ENCODE data around the gene COL18A1.

DNA sequence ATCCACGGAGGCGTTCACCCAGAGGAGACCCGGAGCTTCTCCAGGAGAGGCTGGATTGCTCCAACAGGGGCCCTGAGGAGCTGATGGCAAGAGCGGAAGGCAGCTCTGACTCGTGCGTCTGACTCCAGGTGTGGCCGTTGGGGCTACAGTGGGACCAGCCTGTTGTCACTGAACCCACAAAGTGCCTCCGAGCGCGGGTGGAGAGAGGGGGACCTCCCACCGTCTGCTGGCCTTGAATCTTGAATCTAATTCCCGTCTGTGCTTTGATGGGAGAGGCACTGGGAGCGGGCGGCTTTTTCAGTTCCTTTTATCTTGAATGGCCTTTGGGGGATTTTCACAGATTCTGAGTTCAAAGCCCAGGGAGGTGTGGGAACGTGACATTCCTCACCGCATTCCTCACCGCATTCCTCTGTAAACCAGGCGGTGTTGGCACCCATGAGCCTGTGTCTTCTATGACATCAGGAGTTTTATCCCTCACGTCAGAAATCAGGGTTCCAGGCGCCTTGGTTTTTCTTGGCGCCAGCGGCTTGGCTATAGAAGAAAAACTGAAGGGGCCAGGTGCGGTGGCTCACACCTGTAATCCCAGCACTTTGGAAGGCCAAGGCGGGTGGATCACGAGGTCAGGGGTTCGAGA, 39.2 kb upstream of the COL18A1 start:
- TF ChIP-seq, protein P1, sequence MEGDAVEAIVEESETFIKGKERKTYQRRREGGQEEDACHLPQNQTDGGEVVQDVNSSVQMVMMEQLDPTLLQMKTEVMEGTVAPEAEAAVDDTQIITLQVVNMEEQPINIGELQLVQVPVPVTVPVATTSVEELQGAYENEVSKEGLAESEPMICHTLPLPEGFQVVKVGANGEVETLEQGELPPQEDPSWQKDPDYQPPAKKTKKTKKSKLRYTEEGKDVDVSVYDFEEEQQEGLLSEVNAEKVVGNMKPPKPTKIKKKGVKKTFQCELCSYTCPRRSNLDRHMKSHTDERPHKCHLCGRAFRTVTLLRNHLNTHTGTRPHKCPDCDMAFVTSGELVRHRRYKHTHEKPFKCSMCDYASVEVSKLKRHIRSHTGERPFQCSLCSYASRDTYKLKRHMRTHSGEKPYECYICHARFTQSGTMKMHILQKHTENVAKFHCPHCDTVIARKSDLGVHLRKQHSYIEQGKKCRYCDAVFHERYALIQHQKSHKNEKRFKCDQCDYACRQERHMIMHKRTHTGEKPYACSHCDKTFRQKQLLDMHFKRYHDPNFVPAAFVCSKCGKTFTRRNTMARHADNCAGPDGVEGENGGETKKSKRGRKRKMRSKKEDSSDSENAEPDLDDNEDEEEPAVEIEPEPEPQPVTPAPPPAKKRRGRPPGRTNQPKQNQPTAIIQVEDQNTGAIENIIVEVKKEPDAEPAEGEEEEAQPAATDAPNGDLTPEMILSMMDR (IDR thresholded peaks at IDR 0.05; ENCODE audit: low read depth, low read length, missing input control), result no peak
- TF ChIP-seq FOXA1 (IDR thresholded peaks at IDR 0.05), result no peak
- TF ChIP-seq, protein P2, sequence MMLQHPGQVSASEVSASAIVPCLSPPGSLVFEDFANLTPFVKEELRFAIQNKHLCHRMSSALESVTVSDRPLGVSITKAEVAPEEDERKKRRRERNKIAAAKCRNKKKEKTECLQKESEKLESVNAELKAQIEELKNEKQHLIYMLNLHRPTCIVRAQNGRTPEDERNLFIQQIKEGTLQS (IDR thresholded peaks at IDR 0.05), result no peak
- TF ChIP-seq, protein P3, sequence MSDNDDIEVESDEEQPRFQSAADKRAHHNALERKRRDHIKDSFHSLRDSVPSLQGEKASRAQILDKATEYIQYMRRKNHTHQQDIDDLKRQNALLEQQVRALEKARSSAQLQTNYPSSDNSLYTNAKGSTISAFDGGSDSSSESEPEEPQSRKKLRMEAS (IDR thresholded peaks at IDR 0.05), result no peak
- TF ChIP-seq RAD21 (IDR thresholded peaks at IDR 0.05), result no peak
- no peak for TF ChIP-seq GABPA (IDR thresholded peaks at IDR 0.05 in 1 of 2, conservative IDR thresholded peaks at IDR 0.05 in 1 of 2)
- no peak for TF ChIP-seq EGR1 (IDR thresholded peaks at IDR 0.05; ENCODE audit: low read depth in 2 of 2)
- TF ChIP-seq, protein P4, sequence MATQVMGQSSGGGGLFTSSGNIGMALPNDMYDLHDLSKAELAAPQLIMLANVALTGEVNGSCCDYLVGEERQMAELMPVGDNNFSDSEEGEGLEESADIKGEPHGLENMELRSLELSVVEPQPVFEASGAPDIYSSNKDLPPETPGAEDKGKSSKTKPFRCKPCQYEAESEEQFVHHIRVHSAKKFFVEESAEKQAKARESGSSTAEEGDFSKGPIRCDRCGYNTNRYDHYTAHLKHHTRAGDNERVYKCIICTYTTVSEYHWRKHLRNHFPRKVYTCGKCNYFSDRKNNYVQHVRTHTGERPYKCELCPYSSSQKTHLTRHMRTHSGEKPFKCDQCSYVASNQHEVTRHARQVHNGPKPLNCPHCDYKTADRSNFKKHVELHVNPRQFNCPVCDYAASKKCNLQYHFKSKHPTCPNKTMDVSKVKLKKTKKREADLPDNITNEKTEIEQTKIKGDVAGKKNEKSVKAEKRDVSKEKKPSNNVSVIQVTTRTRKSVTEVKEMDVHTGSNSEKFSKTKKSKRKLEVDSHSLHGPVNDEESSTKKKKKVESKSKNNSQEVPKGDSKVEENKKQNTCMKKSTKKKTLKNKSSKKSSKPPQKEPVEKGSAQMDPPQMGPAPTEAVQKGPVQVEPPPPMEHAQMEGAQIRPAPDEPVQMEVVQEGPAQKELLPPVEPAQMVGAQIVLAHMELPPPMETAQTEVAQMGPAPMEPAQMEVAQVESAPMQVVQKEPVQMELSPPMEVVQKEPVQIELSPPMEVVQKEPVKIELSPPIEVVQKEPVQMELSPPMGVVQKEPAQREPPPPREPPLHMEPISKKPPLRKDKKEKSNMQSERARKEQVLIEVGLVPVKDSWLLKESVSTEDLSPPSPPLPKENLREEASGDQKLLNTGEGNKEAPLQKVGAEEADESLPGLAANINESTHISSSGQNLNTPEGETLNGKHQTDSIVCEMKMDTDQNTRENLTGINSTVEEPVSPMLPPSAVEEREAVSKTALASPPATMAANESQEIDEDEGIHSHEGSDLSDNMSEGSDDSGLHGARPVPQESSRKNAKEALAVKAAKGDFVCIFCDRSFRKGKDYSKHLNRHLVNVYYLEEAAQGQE (IDR thresholded peaks at IDR 0.05), result no peak
- TF ChIP-seq YY1 (IDR thresholded peaks at IDR 0.05), result no peak

All from liver (tissue), 3 donors.